ENCODE data around the gene PRDM16. TPM values are rescaled to one million over a fixed set of nuclear protein-coding genes. Genes with fewer than 3 reads are reported as not detected.

PRDM16 gene
- polyA plus RNA-seq, 1 donor (not counting 4 experiments of a cell fraction or from before 2014, with no cell fraction given) = 0.05 TPM

DNA sequence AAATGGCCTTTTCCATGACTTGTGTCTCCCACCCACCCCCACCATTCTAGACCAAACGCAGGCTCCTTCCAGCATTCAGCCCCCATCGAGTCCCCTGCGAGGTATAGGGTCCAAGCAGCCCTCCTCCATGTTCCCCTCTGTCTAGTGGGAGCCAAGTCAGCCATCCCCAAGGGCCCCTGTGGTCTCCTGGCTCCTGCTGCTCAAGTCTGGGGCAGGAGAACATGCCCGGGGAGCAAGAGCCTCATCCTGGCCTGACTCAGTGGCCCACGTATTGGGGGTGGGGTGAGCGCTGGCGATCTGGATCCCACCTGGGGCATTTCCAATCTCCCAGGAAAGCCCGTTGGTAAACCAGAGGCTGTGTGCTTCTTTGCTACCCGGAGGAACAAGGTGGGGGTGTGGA, 4.1 kb upstream of the PRDM16 start:
- H3K9me1 ChIP-seq (ENCODE audit: control insufficient read depth, extremely low read depth, insufficient read depth, low read length) = no peaks in the 10 kb centered on the region
- H3K4me1 ChIP-seq (ENCODE audit: control insufficient read depth, extremely low read depth, insufficient read depth, low read length) = no peaks in the 10 kb centered on the region
- peaks cover 79% of the 10 kb centered on the region for H3K27me3 ChIP-seq (ENCODE audit: control insufficient read depth, extremely low read depth, insufficient read depth, low read length)
- H2AFZ ChIP-seq (ENCODE audit: control insufficient read depth, low read length) = no peak overlapping the region
- DNase-seq (ENCODE audit: low read depth, low spot score) = no peak
- no peak for TF ChIP-seq EZH2 (IDR thresholded peaks at IDR 0.05; ENCODE audit: low read length)
- TF ChIP-seq, protein P1, sequence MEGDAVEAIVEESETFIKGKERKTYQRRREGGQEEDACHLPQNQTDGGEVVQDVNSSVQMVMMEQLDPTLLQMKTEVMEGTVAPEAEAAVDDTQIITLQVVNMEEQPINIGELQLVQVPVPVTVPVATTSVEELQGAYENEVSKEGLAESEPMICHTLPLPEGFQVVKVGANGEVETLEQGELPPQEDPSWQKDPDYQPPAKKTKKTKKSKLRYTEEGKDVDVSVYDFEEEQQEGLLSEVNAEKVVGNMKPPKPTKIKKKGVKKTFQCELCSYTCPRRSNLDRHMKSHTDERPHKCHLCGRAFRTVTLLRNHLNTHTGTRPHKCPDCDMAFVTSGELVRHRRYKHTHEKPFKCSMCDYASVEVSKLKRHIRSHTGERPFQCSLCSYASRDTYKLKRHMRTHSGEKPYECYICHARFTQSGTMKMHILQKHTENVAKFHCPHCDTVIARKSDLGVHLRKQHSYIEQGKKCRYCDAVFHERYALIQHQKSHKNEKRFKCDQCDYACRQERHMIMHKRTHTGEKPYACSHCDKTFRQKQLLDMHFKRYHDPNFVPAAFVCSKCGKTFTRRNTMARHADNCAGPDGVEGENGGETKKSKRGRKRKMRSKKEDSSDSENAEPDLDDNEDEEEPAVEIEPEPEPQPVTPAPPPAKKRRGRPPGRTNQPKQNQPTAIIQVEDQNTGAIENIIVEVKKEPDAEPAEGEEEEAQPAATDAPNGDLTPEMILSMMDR (optimal IDR thresholded peaks at IDR 0.05 in 1 of 3, IDR thresholded peaks at IDR 0.05 in 1 of 3, conservative IDR thresholded peaks at IDR 0.05 in 1 of 3; ENCODE audit: extremely low read depth in 1 of 3, insufficient read depth in 2 of 3, low read length in 3 of 3) = no peak
- no peak overlapping the region for H3K9ac ChIP-seq (ENCODE audit: control insufficient read depth, extremely low read depth, insufficient read depth, low read length)
- no peaks in the 10 kb centered on the region for H3K36me3 ChIP-seq (ENCODE audit: control insufficient read depth in 2 of 2, extremely low read depth in 1 of 2, insufficient read depth in 2 of 2, low read length in 2 of 2)
- no peaks in the 10 kb centered on the region for H3K9me3 ChIP-seq (ENCODE audit: control insufficient read depth, low read depth, low read length)
- no peak overlapping the region for H3K27ac ChIP-seq (ENCODE audit: control insufficient read depth, insufficient read depth, low read length)
- no peak overlapping the region for H3K4me3 ChIP-seq (ENCODE audit: control insufficient read depth in 2 of 3, extremely low read depth in 1 of 3, insufficient read depth in 2 of 3, low read depth in 1 of 3, low read length in 3 of 3)
- H3K4me2 ChIP-seq (ENCODE audit: control insufficient read depth, extremely low read depth, insufficient read depth, low read depth, low read length) = no peak overlapping the region
- no peaks in the 10 kb centered on the region for H4K20me1 ChIP-seq (ENCODE audit: control insufficient read depth, extremely low read depth, insufficient read depth, low read length)
- dilution Hi-C loops (cut with MboI; ENCODE audit: extremely low pct_ligation_motif_present, low sequenced_read_pairs) = no loop called here
- no peak for FAIRE-seq
- no peaks in the 10 kb centered on the region for H3K79me2 ChIP-seq (ENCODE audit: control insufficient read depth, insufficient read depth, low read length)

DNA sequence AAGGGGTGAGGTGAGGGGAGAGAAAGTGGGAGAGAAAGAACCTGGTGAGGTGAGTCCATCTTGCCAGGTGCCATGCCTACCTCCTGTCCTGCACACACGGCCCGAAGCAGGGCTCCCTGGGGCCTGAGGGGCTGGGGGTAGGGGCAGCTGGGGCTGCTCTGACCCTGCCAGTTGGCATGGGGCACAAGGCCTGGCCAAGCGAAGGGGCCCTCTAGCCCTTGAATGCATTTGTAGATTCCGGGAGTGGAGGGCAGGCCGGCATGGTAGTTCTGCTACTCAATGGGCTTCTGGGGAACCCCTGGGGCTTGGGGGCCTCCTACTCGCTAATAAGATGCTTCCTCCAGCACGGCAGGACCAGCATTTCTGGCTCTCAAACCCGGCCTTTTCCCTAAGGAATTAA, 3.6 kb upstream of the PRDM16 start:
- dilution Hi-C loops (cut with MboI; ENCODE audit: extremely low pct_ligation_motif_present, low sequenced_read_pairs) = no loop called here
- H3K4me3 ChIP-seq (ENCODE audit: control insufficient read depth in 2 of 3, extremely low read depth in 1 of 3, insufficient read depth in 2 of 3, low read depth in 1 of 3, low read length in 3 of 3) = no peak overlapping the region
- no peaks in the 10 kb centered on the region for H4K20me1 ChIP-seq (ENCODE audit: control insufficient read depth, extremely low read depth, insufficient read depth, low read length)
- no peaks in the 10 kb centered on the region for H3K36me3 ChIP-seq (ENCODE audit: control insufficient read depth in 2 of 2, extremely low read depth in 1 of 2, insufficient read depth in 2 of 2, low read length in 2 of 2)
- H3K9me1 ChIP-seq (ENCODE audit: control insufficient read depth, extremely low read depth, insufficient read depth, low read length) = no peaks in the 10 kb centered on the region
- no peaks in the 10 kb centered on the region for H3K4me1 ChIP-seq (ENCODE audit: control insufficient read depth, extremely low read depth, insufficient read depth, low read length)
- TF ChIP-seq, protein P1 (optimal IDR thresholded peaks at IDR 0.05 in 1 of 3, IDR thresholded peaks at IDR 0.05 in 1 of 3, conservative IDR thresholded peaks at IDR 0.05 in 1 of 3; ENCODE audit: extremely low read depth in 1 of 3, insufficient read depth in 2 of 3, low read length in 3 of 3) = no peak
- H3K9ac ChIP-seq (ENCODE audit: control insufficient read depth, extremely low read depth, insufficient read depth, low read length) = no peak overlapping the region
- FAIRE-seq (no peak), DNase-seq (ENCODE audit: low read depth, low spot score) (no peak)
- no peak overlapping the region for H3K27ac ChIP-seq (ENCODE audit: control insufficient read depth, insufficient read depth, low read length)
- H3K79me2 ChIP-seq (ENCODE audit: control insufficient read depth, insufficient read depth, low read length) = no peaks in the 10 kb centered on the region
- peaks cover 81% of the 10 kb centered on the region for H3K27me3 ChIP-seq (ENCODE audit: control insufficient read depth, extremely low read depth, insufficient read depth, low read length)
- no peak overlapping the region for H3K4me2 ChIP-seq (ENCODE audit: control insufficient read depth, extremely low read depth, insufficient read depth, low read depth, low read length)
- no peak overlapping the region for H2AFZ ChIP-seq (ENCODE audit: control insufficient read depth, low read length)
- H3K9me3 ChIP-seq (ENCODE audit: control insufficient read depth, low read depth, low read length) = no peaks in the 10 kb centered on the region
